ENCODE results near the gene MTUS2. TPM values are rescaled to one million over a fixed set of nuclear protein-coding genes. Genes with fewer than 3 reads are reported as not detected.
A peak's percentile ranks its signal among the peaks of the same experiment; 100 is the strongest.

The MTUS2 gene
- total and polyA plus RNA-seq, 8 donors, result 0.12 to 28.1 (median 3.5) TPM; not detected in 1

DNA sequence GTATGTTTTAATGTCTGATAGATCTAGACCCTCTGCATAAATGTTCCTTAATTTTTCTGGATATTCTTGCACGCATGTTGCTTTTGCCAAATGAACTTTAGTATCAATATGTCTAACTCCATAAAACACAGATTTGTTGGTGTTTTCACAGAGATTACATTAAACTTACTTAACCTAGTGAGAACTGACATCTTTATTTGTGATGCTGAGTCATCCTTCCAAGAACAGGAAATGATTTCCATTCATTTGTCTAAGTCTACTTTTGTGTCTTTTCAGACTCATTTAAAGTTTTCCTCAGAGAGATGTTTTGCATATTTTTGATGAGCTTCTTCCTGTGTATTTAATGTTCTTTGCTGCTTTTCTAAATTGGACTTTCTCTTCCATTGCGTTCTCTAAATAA lies 591.3 kb downstream of the MTUS2 start:
- intact Hi-C loops (cut with DNase I; ENCODE audit: low total_unique reads), result no loop called here
- peaks cover 0 to 12% (median 2%) of the 10 kb centered on the region in 4 donors for H3K9me3 ChIP-seq
- H3K4me1 ChIP-seq, result no peaks in the 10 kb centered on the region
- no peak for DNase-seq
- TF ChIP-seq EP300 (IDR thresholded peaks at IDR 0.05) (no peak), POLR2AphosphoS5 (IDR thresholded peaks at IDR 0.05) (no peak), POLR2A (IDR thresholded peaks at IDR 0.05) (no peak), CTCF (IDR thresholded peaks at IDR 0.05) (no peak)
- no peak overlapping the region for H3K4me3 ChIP-seq
- H3K27ac ChIP-seq, result no peak overlapping the region
- no peaks in the 10 kb centered on the region for H3K36me3 ChIP-seq
- 69 to 98% (median 94%) methylated on average over 2 of the region's 2 CpGs for WGBS, 5 donors
- peaks cover 0 to 4% (median 0%) of the 10 kb centered on the region in 3 donors for H3K27me3 ChIP-seq

DNA sequence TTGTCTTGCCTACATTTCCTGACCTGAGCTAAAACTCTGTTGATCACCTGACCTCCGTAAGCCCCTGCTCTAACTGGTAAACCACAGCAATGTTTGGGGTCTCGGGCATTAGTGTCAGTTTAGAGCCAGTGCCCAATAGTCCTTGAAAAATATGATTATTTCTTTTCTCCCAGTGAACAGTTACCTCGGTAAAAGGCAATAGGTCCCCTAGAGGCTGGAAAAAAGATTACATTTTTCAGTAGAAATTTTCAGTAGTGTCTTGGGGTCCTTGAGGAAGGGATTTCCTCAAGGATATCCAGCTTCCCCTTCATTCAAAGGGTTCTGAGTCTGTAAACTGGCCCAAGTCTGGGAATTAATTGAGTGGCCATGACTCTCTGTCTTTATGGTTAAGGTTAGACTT lies 597.9 kb downstream of the MTUS2 start:
- H3K27me3 ChIP-seq, result peaks cover 0 to 28% (median 0%) of the 10 kb centered on the region in 3 donors
- TF ChIP-seq EP300 (IDR thresholded peaks at IDR 0.05) (no peak), POLR2A (IDR thresholded peaks at IDR 0.05) (no peak), CTCF (IDR thresholded peaks at IDR 0.05) (no peak), POLR2AphosphoS5 (IDR thresholded peaks at IDR 0.05) (no peak)
- DNase-seq, result no peak
- WGBS, 5 donors, result 70 to 74% (median 72%) methylated on average over 3 of the region's 3 CpGs
- H3K4me3 ChIP-seq, result no peak overlapping the region
- H3K4me1 ChIP-seq, result no peaks in the 10 kb centered on the region
- no peak overlapping the region for H3K27ac ChIP-seq
- intact Hi-C loops (cut with DNase I; ENCODE audit: low total_unique reads), result no loop called here
- no peaks in the 10 kb centered on the region for H3K36me3 ChIP-seq
- no peaks in the 10 kb centered on the region for H3K9me3 ChIP-seq

- WGBS, 5 donors, result 70 to 83% (median 77%) methylated on average over 3 of the region's 3 CpGs
- Histone ChIP-seq H3K36me3 (no peaks in the 10 kb centered on the region), H3K27ac (no peak overlapping the region), H3K27me3 (peaks cover 0 to 46% (median 4%) of the 10 kb centered on the region in 3 donors), H3K4me1 (no peaks in the 10 kb centered on the region), H3K9me3 (no peaks in the 10 kb centered on the region), H3K4me3 (no peak overlapping the region)
- TF ChIP-seq EP300 (IDR thresholded peaks at IDR 0.05) (no peak), CTCF (IDR thresholded peaks at IDR 0.05) (no peak), POLR2A (IDR thresholded peaks at IDR 0.05) (no peak), POLR2AphosphoS5 (IDR thresholded peaks at IDR 0.05) (no peak)
- intact Hi-C loops (cut with DNase I; ENCODE audit: low total_unique reads), result no loop called here
- peak in 1 of 2 donors; percentile 39 for DNase-seq
Measured at GRCh38 chr13:29421118-29421517, 601.0 kb downstream of the MTUS2 start.

DNA sequence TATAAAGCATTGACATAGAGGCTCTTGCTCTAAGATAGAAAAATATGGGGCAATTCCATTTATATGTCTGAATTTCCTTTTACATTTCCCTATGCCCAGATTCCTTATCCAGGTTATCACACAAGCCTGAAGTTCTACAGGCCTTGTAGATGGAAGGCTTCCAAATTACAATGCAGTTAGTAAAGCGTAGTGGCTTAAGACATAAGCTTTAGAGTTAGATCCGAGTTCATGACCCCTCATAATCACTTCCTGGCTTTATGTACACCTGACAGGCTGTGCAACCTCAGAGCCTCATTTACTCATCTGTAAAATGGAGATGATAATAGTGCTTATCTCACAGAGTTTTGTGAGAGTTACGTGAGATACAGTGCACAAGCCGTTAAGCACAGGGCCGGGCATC lies 601.9 kb downstream of the MTUS2 start:
- TF ChIP-seq POLR2A (IDR thresholded peaks at IDR 0.05) (no peak), POLR2AphosphoS5 (IDR thresholded peaks at IDR 0.05) (no peak), CTCF (IDR thresholded peaks at IDR 0.05) (no peak), EP300 (IDR thresholded peaks at IDR 0.05) (no peak)
- H3K4me1 ChIP-seq, result no peaks in the 10 kb centered on the region
- WGBS, 5 donors, result 63 to 78% (median 72%) methylated on average over 5 of the region's 5 CpGs
- no peaks in the 10 kb centered on the region for H3K36me3 ChIP-seq
- intact Hi-C loops (cut with DNase I; ENCODE audit: low total_unique reads), result no loop called here
- no peak overlapping the region for H3K27ac ChIP-seq
- no peaks in the 10 kb centered on the region for H3K9me3 ChIP-seq
- DNase-seq, result no peak
- no peak overlapping the region for H3K4me3 ChIP-seq
- peaks cover 0 to 54% (median 12%) of the 10 kb centered on the region in 3 donors for H3K27me3 ChIP-seq

Data from stomach (tissue), 9 donors.